Loucy (cell line): ENCODE results near the gene RPS3.

ENCODE experiments used
- EZH2phosphoT487 ChIP-seq: fragments of 200-600 bp; IDR thresholded peaks from 2 replicates; pipeline ENCODE4 v1.6.1; 2018; ENCODE audit warnings: antibody characterized with exemption, mild to moderate bottlenecking, moderate library complexity, borderline replicate concordance
- TF ChIP-seq, protein P1 (sequence below): fragments of 200-600 bp; sonication (generic); conservative IDR thresholded peaks from 2 replicates; pipeline ENCODE4 v1.5.1; 2014; ENCODE audit warnings: mild to moderate bottlenecking, antibody characterized with exemption, low read length

DNA sequence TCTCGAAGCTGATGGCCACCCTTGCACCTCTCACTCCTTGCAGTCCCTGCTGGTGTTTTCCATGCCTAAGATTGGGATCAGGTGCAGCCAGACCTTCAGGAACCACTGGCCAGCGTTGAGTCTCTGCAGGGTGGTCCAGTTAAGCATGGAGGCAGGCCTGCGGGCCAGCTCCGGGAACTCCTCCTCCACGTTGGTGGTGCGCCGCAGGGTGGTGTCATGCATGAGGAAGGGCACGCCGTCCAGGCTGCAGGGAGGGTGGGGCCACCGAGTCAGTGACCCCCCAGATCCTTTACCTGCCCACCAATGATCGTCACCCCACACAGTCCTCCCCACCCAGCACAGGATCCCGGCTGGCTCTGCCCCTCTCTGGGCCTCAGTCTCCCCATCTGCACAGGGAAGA lies 43.7 kb downstream of the RPS3 start:
- TF ChIP-seq, protein P1, sequence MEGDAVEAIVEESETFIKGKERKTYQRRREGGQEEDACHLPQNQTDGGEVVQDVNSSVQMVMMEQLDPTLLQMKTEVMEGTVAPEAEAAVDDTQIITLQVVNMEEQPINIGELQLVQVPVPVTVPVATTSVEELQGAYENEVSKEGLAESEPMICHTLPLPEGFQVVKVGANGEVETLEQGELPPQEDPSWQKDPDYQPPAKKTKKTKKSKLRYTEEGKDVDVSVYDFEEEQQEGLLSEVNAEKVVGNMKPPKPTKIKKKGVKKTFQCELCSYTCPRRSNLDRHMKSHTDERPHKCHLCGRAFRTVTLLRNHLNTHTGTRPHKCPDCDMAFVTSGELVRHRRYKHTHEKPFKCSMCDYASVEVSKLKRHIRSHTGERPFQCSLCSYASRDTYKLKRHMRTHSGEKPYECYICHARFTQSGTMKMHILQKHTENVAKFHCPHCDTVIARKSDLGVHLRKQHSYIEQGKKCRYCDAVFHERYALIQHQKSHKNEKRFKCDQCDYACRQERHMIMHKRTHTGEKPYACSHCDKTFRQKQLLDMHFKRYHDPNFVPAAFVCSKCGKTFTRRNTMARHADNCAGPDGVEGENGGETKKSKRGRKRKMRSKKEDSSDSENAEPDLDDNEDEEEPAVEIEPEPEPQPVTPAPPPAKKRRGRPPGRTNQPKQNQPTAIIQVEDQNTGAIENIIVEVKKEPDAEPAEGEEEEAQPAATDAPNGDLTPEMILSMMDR: no peak
- no peak for TF ChIP-seq EZH2phosphoT487
